Naive thymus-derived CD4-positive, alpha-beta T cell (primary cell): ENCODE results near the gene KIAA0319L. TPM values are rescaled to one million over a fixed set of nuclear protein-coding genes. Genes with fewer than 3 reads are reported as not detected.

Source experiments
- ATAC-seq: fragments of 150-1000 bp; cut with Tn5 transposase; 2 replicates; pipeline ENCODE4 v1.10.0; 2021; ENCODE audit warnings: mild to moderate bottlenecking, moderate library complexity
- CTCF ChIA-PET: fragments of 350-600 bp; sonication (Branson Sonifier 250); formaldehyde crosslinking; loops from one replicate; lab custom pipeline; 2021; ENCODE audit warnings: antibody characterized with exemption; lab: Charles Lee
- POLR2A ChIA-PET: fragments of 350-600 bp; sonication (Branson Sonifier 250); formaldehyde crosslinking; loops from one replicate; lab custom pipeline; 2021; ENCODE audit warnings: antibody characterized with exemption, inconsistent platforms; lab: Charles Lee
- DNase-seq, 9 donors: peaks; one replicate each; pipeline versions ENCODE4 v3.0.0 to v3.0.0-alpha.2; 2020 to 2022; ENCODE audit warnings: mixed read lengths in 1 of 9
- H3K27ac ChIP-seq: one replicate; pipeline ENCODE4 v1.7.0; 2013; ENCODE audit warnings: mild to moderate bottlenecking, low read depth, low read length, moderate library complexity
- H3K27me3 ChIP-seq, 2 donors: one replicate each; pipeline ENCODE4 v1.7.0; 2013; ENCODE audit warnings: low read length in 2 of 2, mild to moderate bottlenecking in 2 of 2, moderate library complexity in 2 of 2; ENCODE audit not compliant: control insufficient read depth in 2 of 2, insufficient read depth in 2 of 2
- H3K36me3 ChIP-seq, 3 experiments: 1 replicate in 2 of 3; 2 replicates in 1 of 3; pipeline ENCODE4 v1.7.0; 2013; ENCODE audit warnings: low read length in 3 of 3, mild to moderate bottlenecking in 3 of 3, moderate library complexity in 1 of 3; ENCODE audit not compliant: insufficient read depth in 3 of 3, control insufficient read depth in 2 of 3
- H3K4me1 ChIP-seq, 2 donors: one replicate each; pipeline ENCODE4 v1.7.0; 2013; ENCODE audit warnings: low read length in 2 of 2, mild to moderate bottlenecking in 2 of 2, moderate library complexity in 1 of 2; ENCODE audit not compliant: control insufficient read depth in 2 of 2, insufficient read depth in 2 of 2
- H3K4me3 ChIP-seq: 2 replicates; pipeline ENCODE4 v1.7.0; 2013; ENCODE audit warnings: mild to moderate bottlenecking, low read length
- H3K9me3 ChIP-seq, 3 experiments: 1 replicate in 2 of 3; 2 replicates in 1 of 3; pipeline ENCODE4 v1.7.0; 2013; ENCODE audit warnings: low read length in 3 of 3; ENCODE audit not compliant: control insufficient read depth in 2 of 3
- H3K27ac Mint-ChIP-seq, 9 donors: one replicate each; pipeline ENCODE4 v1.8.0; 2020 to 2022; ENCODE audit warnings: mixed read lengths in 9 of 9, mild to moderate bottlenecking in 8 of 9, moderate library complexity in 5 of 9, inconsistent platforms in 2 of 9
- H3K27me3 Mint-ChIP-seq, 5 donors: one replicate each; pipeline ENCODE4 v1.8.0; 2021 to 2022; ENCODE audit warnings: mixed read lengths in 5 of 5, mild to moderate bottlenecking in 1 of 5
- H3K36me3 Mint-ChIP-seq, 5 donors: one replicate each; pipeline ENCODE4 v1.8.0; 2020 to 2022; ENCODE audit warnings: mixed read lengths in 5 of 5, mild to moderate bottlenecking in 3 of 5, inconsistent platforms in 1 of 5
- H3K4me1 Mint-ChIP-seq, 7 donors: one replicate each; pipeline ENCODE4 v1.8.0; 2020 to 2022; ENCODE audit warnings: mixed read lengths in 7 of 7, mild to moderate bottlenecking in 3 of 7, inconsistent platforms in 1 of 7
- H3K4me3 Mint-ChIP-seq, 10 donors: one replicate each; pipeline ENCODE4 v1.8.0; 2020 to 2022; ENCODE audit warnings: mild to moderate bottlenecking in 10 of 10, mixed read lengths in 10 of 10, moderate library complexity in 6 of 10, inconsistent platforms in 2 of 10
- H3K9me3 Mint-ChIP-seq, 11 donors: one replicate each; pipeline ENCODE4 v1.8.0; 2020 to 2022; ENCODE audit warnings: mixed read lengths in 11 of 11, mild to moderate bottlenecking in 4 of 11, inconsistent platforms in 1 of 11, moderate library complexity in 1 of 11
- intact Hi-C, 2 donors: fragments of 100-400 bp; cut with micrococcal nuclease; formaldehyde crosslinking; loops; one replicate each; pipeline ENCODE4 v1.15.1; 2023
- polyA plus RNA-seq, 2 donors: library from polyadenylated mRNA; unstranded; fragments of 300-500 nt; fragmentation: Illumina TruSeq; gene quantifications; one replicate each; pipeline ENCODE4 v1.2.3, GENCODE V29; 2021
- total RNA-seq, 6 experiments: library from RNA in 5 of 6; stranded (reverse) in 5 of 6; gene quantifications; 1 replicate in 5 of 6; 2 replicates in 1 of 6; pipeline ENCODE4 v1.2.3 and lab custom pipeline; 2021 to 2026

KIAA0319L gene
- total and polyA plus RNA-seq, 7 experiments from 2014 or later = 22.2 to 79.7 (median 63.5) TPM

- ATAC-seq = no peak
- H3K36me3 ChIP-seq = no peaks in the 10 kb centered on the region
- H3K36me3 Mint-ChIP-seq = peaks cover 0 to 7% (median 0%) of the 10 kb centered on the region in 5 donors
- intact Hi-C loops = no loop called here
- peak overlapping the region in 3 of 10 donors; percentile 13 to 25 (median 14) for H3K4me3 Mint-ChIP-seq
- no peaks in the 10 kb centered on the region for H3K27me3 ChIP-seq
- peaks cover 16 to 34% (median 23%) of the 10 kb centered on the region in 7 donors for H3K4me1 Mint-ChIP-seq
- POLR2A ChIA-PET = interaction anchor here (0.6 to 0.9 kb wide), 2 partner anchors 9 to 732 kb away, joined by 4 to 5 read pairs; no protein-coding TSS in a partner anchor
- H3K4me3 ChIP-seq = no peak overlapping the region
- H3K27ac ChIP-seq = no peak overlapping the region
- H3K9me3 Mint-ChIP-seq = peaks cover 0 to 1% (median 0%) of the 10 kb centered on the region in 11 donors
- H3K27ac Mint-ChIP-seq = no peak overlapping the region
- H3K27me3 Mint-ChIP-seq = peaks cover 0 to 51% (median 0%) of the 10 kb centered on the region in 5 donors
- DNase-seq = no peak
- CTCF ChIA-PET = interaction anchor here (1.1 to 3.0 kb wide), 5 partner anchors 11 to 155 kb away, joined by 3 to 15 read pairs (median 5); no protein-coding TSS in a partner anchor
- no peaks in the 10 kb centered on the region for H3K9me3 ChIP-seq
- H3K4me1 ChIP-seq = peaks cover 6 to 9% of the 10 kb centered on the region in 2 donors
Observed at GRCh38 chr1:35572296-35572695, 15.1 kb upstream of the KIAA0319L start.

GRCh38 chr1:35571263-35571662, 14.1 kb upstream of the KIAA0319L start:
- Histone ChIP-seq H3K9me3 (no peaks in the 10 kb centered on the region), H3K36me3 (peaks cover 0 to 8% (median 0%) of the 10 kb centered on the region in 3 experiments), H3K4me3 (no peak overlapping the region), H3K27ac (no peak overlapping the region), H3K4me1 (peaks cover 3 to 4% of the 10 kb centered on the region in 2 donors), H3K27me3 (no peaks in the 10 kb centered on the region)
- Mint-ChIP-seq H3K4me3 (no peak overlapping the region), H3K9me3 (peaks cover 0 to 1% (median 0%) of the 10 kb centered on the region in 11 donors), H3K36me3 (peaks cover 0 to 7% (median 3%) of the 10 kb centered on the region in 5 donors), H3K27me3 (peaks cover 0 to 47% (median 0%) of the 10 kb centered on the region in 5 donors), H3K27ac (no peak overlapping the region), H3K4me1 (peaks cover 15 to 30% (median 19%) of the 10 kb centered on the region in 7 donors)
- POLR2A ChIA-PET = interaction anchor here (1.0 to 1.2 kb wide), 2 partner anchors 57 to 158 kb away, joined by 3 read pairs; no protein-coding TSS in a partner anchor
- intact Hi-C loops = no loop called here
- no peak for ATAC-seq
- no peak for DNase-seq
- CTCF ChIA-PET = interaction anchor here (0.6 to 3.0 kb wide), 11 partner anchors 53 to 477 kb away, joined by 3 to 15 read pairs (median 5); partner anchors contain the start of gene CLSPN

GRCh38 chr1:35570589-35571137, 13.5 kb upstream of the KIAA0319L start:
- DNase-seq (no peak), ATAC-seq (no peak)
- Mint-ChIP-seq H3K9me3 (peaks cover 0 to under 1% (median 0%) of the 10 kb centered on the region in 11 donors), H3K36me3 (peaks cover 0 to 7% (median 2%) of the 10 kb centered on the region in 5 donors), H3K27ac (peak overlapping the region in 1 of 9 donors; percentile 15), H3K27me3 (peaks cover 0 to 41% (median 0%) of the 10 kb centered on the region in 5 donors), H3K4me1 (peaks cover 10 to 24% (median 15%) of the 10 kb centered on the region in 7 donors), H3K4me3 (no peak overlapping the region)
- CTCF ChIA-PET = interaction anchor here (0.7 to 3.0 kb wide), 7 partner anchors 52 to 199 kb away, joined by 3 to 15 read pairs (median 5); partner anchors contain the start of gene CLSPN
- no peak overlapping the region for H3K27ac ChIP-seq
- peaks cover 0 to 9% (median 0%) of the 10 kb centered on the region in 3 experiments for H3K36me3 ChIP-seq
- intact Hi-C loops = no loop called here
- no peaks in the 10 kb centered on the region for H3K4me1 ChIP-seq
- no peaks in the 10 kb centered on the region for H3K9me3 ChIP-seq
- no peaks in the 10 kb centered on the region for H3K27me3 ChIP-seq
- no peak overlapping the region for H3K4me3 ChIP-seq
- POLR2A ChIA-PET = interaction anchor here (0.6 to 1.2 kb wide), 3 partner anchors 57 to 161 kb away, joined by 3 to 4 read pairs (median 3); no protein-coding TSS in a partner anchor

- H3K9me3 Mint-ChIP-seq = no peaks in the 10 kb centered on the region
- Histone ChIP-seq H3K27me3 (no peaks in the 10 kb centered on the region), H3K27ac (no peak overlapping the region), H3K4me3 (no peak overlapping the region), H3K36me3 (peaks cover 0 to 10% (median 0%) of the 10 kb centered on the region in 3 experiments), H3K4me1 (no peaks in the 10 kb centered on the region), H3K9me3 (no peaks in the 10 kb centered on the region)
- H3K27ac Mint-ChIP-seq = no peak overlapping the region
- H3K4me3 Mint-ChIP-seq = no peak overlapping the region
- DNase-seq (no peak), ATAC-seq (no peak)
- H3K36me3 Mint-ChIP-seq = peaks cover 0 to 7% (median 2%) of the 10 kb centered on the region in 5 donors
- intact Hi-C loops = loop anchor here (1.0 kb wide), 4 partner anchors 145 to 204 kb away; no protein-coding TSS in a partner anchor
- CTCF ChIA-PET = interaction anchor here (0.9 to 3.0 kb wide), 5 partner anchors 118 to 200 kb away, joined by 3 to 15 read pairs (median 5); partner anchors contain the start of gene CLSPN
- H3K27me3 Mint-ChIP-seq = peaks cover 0 to 36% (median 0%) of the 10 kb centered on the region in 5 donors
- POLR2A ChIA-PET = interaction anchor here (0.6 kb wide), 1 partner anchor 160 kb away, joined by 4 read pairs; no protein-coding TSS in a partner anchor
- peaks cover 5 to 20% (median 13%) of the 10 kb centered on the region in 7 donors for H3K4me1 Mint-ChIP-seq
Observed at GRCh38 chr1:35569936-35570335, 12.7 kb upstream of the KIAA0319L start.

DNA sequence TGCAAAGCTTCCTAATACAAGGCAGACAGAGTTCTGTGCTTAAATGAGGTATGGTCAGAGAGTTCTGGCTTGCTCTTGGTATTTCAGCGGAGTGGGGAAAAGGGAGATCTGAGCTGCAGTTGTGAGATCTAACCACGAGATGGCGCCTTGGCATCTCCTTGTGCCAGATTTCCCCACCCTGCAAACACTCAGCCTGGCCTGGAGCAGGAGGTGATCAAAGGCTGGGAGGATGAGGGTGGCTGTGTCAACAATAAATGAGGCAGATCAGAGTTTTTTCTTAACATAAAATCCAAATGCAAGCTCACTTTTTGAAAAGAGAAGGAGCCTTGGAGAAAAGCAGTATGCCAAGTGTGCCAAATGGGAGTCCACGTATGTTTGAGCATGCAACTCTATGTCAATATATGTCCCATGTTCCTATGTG, 11.8 kb upstream of the KIAA0319L start:
- POLR2A ChIA-PET = interaction anchor here (1.0 to 2.0 kb wide), 3 partner anchors 118 to 158 kb away, joined by 3 to 8 read pairs (median 5); no protein-coding TSS in a partner anchor
- Histone ChIP-seq H3K27ac (no peak overlapping the region), H3K9me3 (no peaks in the 10 kb centered on the region), H3K4me3 (no peak overlapping the region), H3K27me3 (no peaks in the 10 kb centered on the region), H3K4me1 (no peaks in the 10 kb centered on the region), H3K36me3 (peaks cover 0 to 18% (median 0%) of the 10 kb centered on the region in 3 experiments)
- Mint-ChIP-seq H3K27ac (no peak overlapping the region), H3K4me3 (no peak overlapping the region), H3K36me3 (peaks cover 0 to 10% (median 3%) of the 10 kb centered on the region in 5 donors), H3K27me3 (peaks cover 0 to 29% (median 0%) of the 10 kb centered on the region in 5 donors), H3K9me3 (no peaks in the 10 kb centered on the region), H3K4me1 (peaks cover 11 to 28% (median 19%) of the 10 kb centered on the region in 7 donors)
- intact Hi-C loops = loop anchor here (1.0 kb wide), 4 partner anchors 146 to 205 kb away; no protein-coding TSS in a partner anchor
- peak; percentile 76 for ATAC-seq
- DNase-seq = peak in 7 of 9 donors; percentile 48 to 72 (median 62)
- CTCF ChIA-PET = interaction anchor here (0.6 to 5.7 kb wide), 24 partner anchors 9 to 552 kb away, joined by 3 to 97 read pairs (median 4); partner anchors contain the start of genes C1orf216, CLSPN, KIAA0319L and NCDN

DNA sequence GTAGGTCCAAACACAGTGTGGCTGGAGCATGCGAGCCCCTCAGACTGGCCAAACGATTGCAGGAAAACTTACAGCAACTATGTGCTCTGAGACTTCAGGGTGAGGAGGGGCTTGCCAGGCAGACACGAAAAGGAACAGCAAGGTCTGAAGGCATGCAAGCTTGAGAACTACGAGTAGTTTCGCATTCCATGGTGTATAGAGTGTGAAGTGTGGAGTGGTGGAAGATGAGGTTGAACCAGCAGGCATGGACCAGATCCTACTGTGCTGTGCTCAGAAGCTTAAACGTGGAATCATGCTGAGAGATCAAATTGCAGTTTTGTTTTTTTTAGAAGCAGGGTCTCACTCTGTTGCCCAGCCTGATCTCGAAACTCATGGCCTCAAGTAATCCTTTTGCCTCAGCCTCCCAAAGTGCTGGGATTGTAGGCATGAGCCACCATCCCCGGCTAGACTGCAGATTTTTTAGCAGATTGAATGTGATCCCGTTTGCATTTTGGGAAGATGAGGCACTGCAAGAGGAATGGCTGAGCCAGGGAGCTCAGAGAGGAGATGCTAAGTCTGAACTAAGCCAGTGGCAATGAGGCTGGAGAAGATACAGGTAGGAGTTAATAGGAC, 10.8 kb upstream of the KIAA0319L start:
- Histone ChIP-seq H3K9me3 (no peaks in the 10 kb centered on the region), H3K4me1 (no peaks in the 10 kb centered on the region), H3K27me3 (no peaks in the 10 kb centered on the region), H3K36me3 (peaks cover 0 to 21% (median 0%) of the 10 kb centered on the region in 3 experiments), H3K4me3 (no peak overlapping the region), H3K27ac (no peak overlapping the region)
- DNase-seq = no peak
- Mint-ChIP-seq H3K9me3 (no peaks in the 10 kb centered on the region), H3K27me3 (peaks cover 0 to 28% (median 0%) of the 10 kb centered on the region in 5 donors), H3K27ac (no peak overlapping the region), H3K4me3 (no peak overlapping the region), H3K4me1 (peaks cover 15 to 28% (median 19%) of the 10 kb centered on the region in 7 donors), H3K36me3 (peaks cover 0 to 10% (median 3%) of the 10 kb centered on the region in 5 donors)
- CTCF ChIA-PET = interaction anchor here (0.7 to 5.7 kb wide), 15 partner anchors 9 to 209 kb away, joined by 3 to 97 read pairs (median 4); partner anchors contain the start of genes C1orf216, CLSPN, KIAA0319L and NCDN
- intact Hi-C loops = no loop called here
- ATAC-seq = no peak
- POLR2A ChIA-PET = interaction anchor here (1.5 to 2.0 kb wide), 2 partner anchors 117 to 149 kb away, joined by 5 to 8 read pairs; no protein-coding TSS in a partner anchor
